GM19035 (cell line): ENCODE measurements around the gene NFKBIA.
"Not testable (repeated sequence)": the region's sequence is repeated elsewhere in the genome, so short reads cannot be mapped to it uniquely, and the experiment has no call there.

ENCODE experiments used
- ATAC-seq: cut with Tn5 transposase; IDR thresholded peaks from one replicate; pipeline ENCODE4 v1.9.1; 2021; ENCODE audit not compliant: unreplicated experiment

The NFKBIA gene

GRCh38 chr14:35369701-35370191 lies 34.8 kb downstream of the NFKBIA start:
- ATAC-seq = no peak

GRCh38 chr14:35368583-35369392 lies 35.8 kb downstream of the NFKBIA start:
- ATAC-seq = no peak

GRCh38 chr14:35368139-35368460 lies 36.4 kb downstream of the NFKBIA start:
- ATAC-seq = no peak

- no peak for ATAC-seq
Observed at GRCh38 chr14:35367056-35367372, 37.5 kb downstream of the NFKBIA start.

GRCh38 chr14:35366521-35366976 lies 38.0 kb downstream of the NFKBIA start:
- ATAC-seq = no peak

GRCh38 chr14:35366056-35366451 lies 38.5 kb downstream of the NFKBIA start:
- no peak for ATAC-seq

- ATAC-seq = no peak
Observed at GRCh38 chr14:35365130-35366055, 39.2 kb downstream of the NFKBIA start.

- ATAC-seq = no peak
Observed at GRCh38 chr14:35362911-35363374, 41.6 kb downstream of the NFKBIA start.

- ATAC-seq = no peak
Observed at GRCh38 chr14:35362450-35362849, 42.1 kb downstream of the NFKBIA start.

GRCh38 chr14:35361141-35361480 lies 43.4 kb downstream of the NFKBIA start:
- ATAC-seq = no peak

GRCh38 chr14:35359655-35360054 lies 44.9 kb downstream of the NFKBIA start:
- ATAC-seq = not testable (repeated sequence)

GRCh38 chr14:35355981-35356841 lies 48.3 kb downstream of the NFKBIA start:
- ATAC-seq = no peak

- not testable (repeated sequence) for ATAC-seq
Observed at GRCh38 chr14:35355235-35355634, 49.3 kb downstream of the NFKBIA start.

- no peak for ATAC-seq
Observed at GRCh38 chr14:35353409-35354172, 51.0 kb downstream of the NFKBIA start.

- ATAC-seq = no peak
Observed at GRCh38 chr14:35352274-35353233, 52.0 kb downstream of the NFKBIA start.

GRCh38 chr14:35351897-35352273 lies 52.7 kb downstream of the NFKBIA start:
- no peak for ATAC-seq
